Panc1 (cell line): ENCODE data around the gene TMEM218. TPM values are rescaled to one million over a fixed set of nuclear protein-coding genes. Genes with fewer than 3 reads are reported as not detected.
A peak's percentile ranks its signal among the peaks of the same experiment; 100 is the strongest.

Experiments
- ATAC-seq: fragments of 200-7000 bp; cut with Tn5 transposase; 2 replicates; pipeline ENCODE4 v1.9.1; 2020; ENCODE audit warnings: mild to moderate bottlenecking, moderate library complexity
- BruUV-seq: library from RNA; stranded (reverse); fragments of 400-500 nt; replicated peaks from 2 replicates; lab custom pipeline; 2021; lab: Mats Ljungman, UMichigan
- CTCF ChIA-PET: fragments of 300-600 bp; sonication (Branson Sonifier 250); formaldehyde crosslinking; loops from one replicate; lab custom pipeline; 2022; ENCODE audit warnings: antibody characterized with exemption; lab: Charles Lee
- POLR2A ChIA-PET: fragments of 300-600 bp; sonication (Branson Sonifier 250); formaldehyde crosslinking; loops from one replicate; lab custom pipeline; 2022; ENCODE audit warnings: antibody characterized with exemption; lab: Charles Lee
- DNase-seq: peaks from one replicate; pipeline ENCODE4 v3.0.0-alpha.2; 2010; ENCODE audit warnings: low read depth, low spot score
- H3K27ac ChIP-seq: 2 replicates; pipeline ENCODE4 v1.5.1; 2011; ENCODE audit warnings: mild to moderate bottlenecking, low read length, inconsistent platforms
- H3K27me3 ChIP-seq: fragments of 200-500 bp; sonication (Bioruptor generic); 2 replicates; pipeline ENCODE4 v1.6.0; 2014; ENCODE audit warnings: low read length, inconsistent platforms; ENCODE audit not compliant: control insufficient read depth, insufficient read depth
- H3K36me3 ChIP-seq: fragments of 200-500 bp; sonication (Bioruptor generic); 2 replicates; pipeline ENCODE4 v1.5.1; 2014; ENCODE audit warnings: inconsistent platforms, mild to moderate bottlenecking, low read length, moderate library complexity; ENCODE audit not compliant: control insufficient read depth, insufficient read depth
- H3K4me1 ChIP-seq: 2 replicates; pipeline ENCODE4 v1.5.1; 2011; ENCODE audit warnings: inconsistent platforms, mild to moderate bottlenecking, low read length, moderate library complexity; ENCODE audit not compliant: control insufficient read depth, insufficient read depth
- H3K4me3 ChIP-seq, 2 experiments: 2 replicates each; pipeline ENCODE4 v1.5.1; 2011 to 2012; ENCODE audit warnings: low read depth in 2 of 2, low read length in 2 of 2, mild to moderate bottlenecking in 2 of 2, inconsistent platforms in 1 of 2, moderate library complexity in 1 of 2
- H3K9me3 ChIP-seq: fragments of 200-500 bp; sonication (Bioruptor generic); 2 replicates; pipeline ENCODE4 v1.5.1; 2014; ENCODE audit warnings: low read depth, mild to moderate bottlenecking, inconsistent platforms, low read length, moderate library complexity; ENCODE audit not compliant: control insufficient read depth, insufficient read depth
- CTCF ChIP-seq: fragments of 450-650 bp; IDR thresholded peaks from 2 replicates; pipeline ENCODE4 v1.5.1; 2017; ENCODE audit warnings: mild to moderate bottlenecking
- POLR2AphosphoS5 ChIP-seq: IDR thresholded peaks from 2 replicates; pipeline ENCODE4 v1.6.1; 2012; ENCODE audit warnings: mild to moderate bottlenecking, low read depth, low read length, moderate library complexity
- REST ChIP-seq, 2 experiments: IDR thresholded peaks; 2 replicates each; pipeline ENCODE4 v1.6.1; 2011 to 2012; ENCODE audit warnings: low read depth in 2 of 2, control low read depth in 1 of 2, low read length in 1 of 2, mild to moderate bottlenecking in 1 of 2, moderate library complexity in 1 of 2; ENCODE audit not compliant: insufficient read depth in 1 of 2
- SIN3A ChIP-seq: IDR thresholded peaks from 2 replicates; pipeline ENCODE4 v1.6.1; 2012; ENCODE audit warnings: low read depth, mild to moderate bottlenecking, low read length, moderate library complexity, borderline replicate concordance; ENCODE audit not compliant: insufficient read depth
- TCF7L2 ChIP-seq: IDR thresholded peaks from 2 replicates; pipeline ENCODE4 v1.6.1; 2011; ENCODE audit warnings: mild to moderate bottlenecking, low read depth, low read length, inconsistent platforms
- in situ Hi-C: cut with HindIII; loops from 2 replicates; pipeline ENCODE4 v1.10.0; 2016; ENCODE audit warnings: low sequenced_read_pairs, low pct_unique_long_range_greater_than_20kb
- intact Hi-C: fragments of 100-400 bp; cut with micrococcal nuclease; formaldehyde crosslinking; loops from one replicate; pipeline ENCODE4 v1.10.0; 2022; ENCODE audit not compliant: unreplicated experiment
- total RNA-seq: library from RNA; stranded (reverse); gene quantifications from one replicate; pipeline ENCODE4 v1.2.1, GENCODE V29; 2021; ENCODE audit not compliant: unreplicated experiment

Gene TMEM218
- total RNA-seq, 1 experiment from 2014 or later = 26.8 TPM

GRCh38 chr11:125063429-125064043 is 47.9 kb downstream of the TMEM218 start:
- Histone ChIP-seq H3K4me1 (no peaks in the 10 kb centered on the region), H3K9me3 (no peaks in the 10 kb centered on the region), H3K36me3 (no peaks in the 10 kb centered on the region), H3K4me3 (peak overlapping the region; percentile 51 to 66), H3K27me3 (peaks cover 41% of the 10 kb centered on the region), H3K27ac (no peak overlapping the region)
- CTCF ChIA-PET = no interaction called here
- in situ Hi-C loops (no loop called here), intact Hi-C loops (no loop called here)
- peak; percentile 31 for ATAC-seq
- no peak for TF ChIP-seq REST (IDR thresholded peaks at IDR 0.05; ENCODE audit: insufficient read depth in 1 of 2, low read depth in 2 of 2, low read length in 1 of 2)
- DNase-seq = no peak
- POLR2A ChIA-PET = interaction anchor here (0.7 kb wide), 1 partner anchor 38 kb away, joined by 3 read pairs; no protein-coding TSS in a partner anchor
- no TSS peak for BruUV-seq

GRCh38 chr11:125062931-125063428 is 48.4 kb downstream of the TMEM218 start, which contains the start of gene SLC37A2:
Gene SLC37A2 (plus strand): TSS chr11:125063305. CDS start chr11:125063368, 63 bp downstream.
- peak; percentile 91 for ATAC-seq
- intact Hi-C loops (no loop called here), in situ Hi-C loops (no loop called here)
- TF ChIP-seq SIN3A (0 out of 2 replicates have a peak, but pooled peaks have one; percentile 80), TCF7L2 (no peak), REST (IDR thresholded peaks at IDR 0.05; ENCODE audit: insufficient read depth in 1 of 2, low read depth in 2 of 2, low read length in 1 of 2) (peak in 1 of 2 experiments; percentile 19; a peak in 1 of 4 replicates), CTCF (no peak; the same call in 1 of the 2 replicates), POLR2AphosphoS5 (no peak)
- BruUV-seq = no TSS peak
- H3K4me3 ChIP-seq = peak within 1 kb of the TSS; percentile 51 to 66
- no peak for DNase-seq
- ChIA-PET CTCF (no interaction called here), POLR2A (no interaction called here)
- no peak within 1 kb of the TSS for H3K27ac ChIP-seq
- peaks cover 42% of the 10 kb centered on the region for H3K27me3 ChIP-seq
- H3K4me1 ChIP-seq = no peaks in the 10 kb centered on the region
- no peaks in the 10 kb centered on the region for H3K9me3 ChIP-seq
- H3K36me3 ChIP-seq = no peaks in the 10 kb centered on the region
